Activated T-helper 1 cell treated with Interleukin-2 at 50 U/mL for 16 hours (primary cell): ENCODE measurements around the gene A3GALT2.

ENCODE experiments used
- DNase-seq: peaks from one replicate; pipeline ENCODE4 v3.0.0-alpha.2; 2020; ENCODE audit warnings: low read depth

Gene A3GALT2

DNA sequence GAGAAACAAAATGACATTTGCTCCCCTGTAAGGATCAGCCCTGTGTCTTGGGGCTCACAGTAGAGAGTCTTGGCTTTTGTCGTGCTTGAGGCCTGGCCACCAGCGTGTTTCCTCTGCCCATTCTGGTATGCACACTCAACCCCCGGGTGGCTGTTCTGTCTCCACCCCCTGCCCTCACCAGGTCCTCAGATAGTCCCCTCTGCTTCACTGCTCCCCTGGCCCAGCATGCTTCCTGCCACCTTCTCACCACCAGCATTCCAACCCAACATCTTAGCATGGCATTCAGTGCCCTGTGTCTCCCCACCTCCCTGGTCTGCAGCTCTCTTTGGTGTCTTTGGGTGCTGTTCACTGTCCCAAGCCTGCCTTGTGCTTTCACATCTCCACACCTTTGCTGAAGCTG, 48.4 kb downstream of the A3GALT2 start:
- no peak for DNase-seq

DNA sequence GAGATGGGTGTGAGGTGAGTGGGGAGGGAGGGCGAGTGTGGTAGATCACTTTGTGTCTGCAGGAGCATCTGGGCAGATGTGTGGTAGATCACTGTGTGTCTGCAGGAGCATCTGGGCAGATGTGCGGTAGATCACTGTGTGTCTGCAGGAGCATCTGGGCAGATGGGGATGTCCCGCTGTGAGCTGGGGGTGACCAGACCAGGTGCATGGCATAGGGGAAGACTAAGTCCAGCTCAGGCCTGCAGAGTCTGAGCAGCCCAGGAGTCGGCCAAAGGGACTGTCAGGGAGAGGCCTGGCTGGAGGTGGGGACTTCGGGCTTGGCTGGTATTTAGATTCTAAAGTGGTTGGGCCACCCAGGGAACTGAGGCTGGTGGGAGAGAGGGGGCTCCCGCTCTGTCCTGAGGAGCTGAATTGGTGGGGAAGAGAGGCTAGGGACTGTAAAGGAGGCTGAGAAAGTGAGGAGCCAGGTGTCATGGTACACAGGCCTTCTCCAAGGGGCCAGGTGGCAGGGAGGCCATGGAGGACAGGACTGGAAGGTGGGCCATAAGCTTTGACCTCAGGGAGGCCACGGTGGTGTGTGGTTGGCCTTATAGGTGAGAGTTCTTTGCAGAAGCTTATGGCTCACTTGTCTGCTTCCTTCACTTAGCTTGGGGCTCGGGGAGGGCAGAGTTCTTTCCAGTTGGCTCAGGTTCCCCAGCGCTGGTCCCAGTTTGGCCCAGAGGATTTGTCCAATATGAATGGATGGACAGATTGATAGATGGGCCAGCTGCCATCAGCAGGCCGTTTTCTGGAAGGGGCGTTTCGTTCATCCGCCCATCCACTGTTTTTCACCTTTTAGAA, 49.0 kb downstream of the A3GALT2 start:
- DNase-seq = no peak

DNA sequence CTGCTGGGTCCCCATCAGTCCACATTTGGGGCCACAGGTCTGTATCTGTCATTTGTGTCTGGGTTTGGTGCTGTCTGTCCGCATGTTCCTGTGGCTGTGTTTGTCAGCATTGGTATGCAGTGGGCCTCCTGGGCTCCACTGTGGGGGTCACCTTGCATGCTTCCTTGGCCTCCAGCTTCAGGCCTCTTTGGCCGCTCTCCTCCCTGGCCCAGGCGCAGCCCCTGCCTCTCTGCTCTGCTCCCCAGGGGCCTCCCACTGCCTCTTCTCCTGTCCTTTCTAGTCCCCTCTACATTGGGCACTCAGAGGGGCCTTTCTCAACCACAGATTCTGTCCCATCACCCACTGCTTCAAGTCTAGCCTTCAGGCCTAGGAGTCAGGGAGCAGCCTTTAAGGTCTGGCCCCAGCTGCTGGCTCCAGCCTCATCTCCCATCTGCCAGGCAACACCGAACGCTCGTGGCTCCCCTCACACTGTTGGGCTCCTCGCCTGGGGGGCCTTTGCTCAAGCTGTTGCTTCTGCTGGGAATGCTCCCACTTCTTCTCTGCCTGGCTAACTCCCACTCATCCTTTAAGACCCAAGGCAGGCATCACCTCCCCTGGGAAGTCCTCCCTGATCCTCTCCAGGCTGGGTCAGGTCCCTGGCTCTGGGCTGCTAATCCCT, 50.0 kb downstream of the A3GALT2 start:
- no peak for DNase-seq

DNA sequence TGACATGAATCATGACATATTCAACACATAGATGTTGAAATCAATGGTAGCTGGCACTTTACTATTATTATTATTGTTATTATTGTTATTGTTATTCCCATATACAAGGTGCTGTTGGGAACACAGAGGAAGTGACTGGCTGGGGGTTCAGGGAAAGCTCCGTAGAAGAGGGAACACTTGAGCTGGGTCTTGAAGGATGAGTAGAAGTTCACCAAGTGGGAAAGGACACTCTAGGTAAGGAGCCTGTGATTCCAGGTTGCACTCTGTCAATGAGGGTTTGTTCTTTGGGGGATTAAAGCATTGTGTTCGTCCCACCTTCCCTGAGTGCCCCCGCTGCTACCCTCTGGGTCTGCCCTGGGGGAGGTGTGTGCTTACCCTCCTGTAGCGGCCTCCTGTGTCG, 50.5 kb downstream of the A3GALT2 start:
- DNase-seq = no peak

DNA sequence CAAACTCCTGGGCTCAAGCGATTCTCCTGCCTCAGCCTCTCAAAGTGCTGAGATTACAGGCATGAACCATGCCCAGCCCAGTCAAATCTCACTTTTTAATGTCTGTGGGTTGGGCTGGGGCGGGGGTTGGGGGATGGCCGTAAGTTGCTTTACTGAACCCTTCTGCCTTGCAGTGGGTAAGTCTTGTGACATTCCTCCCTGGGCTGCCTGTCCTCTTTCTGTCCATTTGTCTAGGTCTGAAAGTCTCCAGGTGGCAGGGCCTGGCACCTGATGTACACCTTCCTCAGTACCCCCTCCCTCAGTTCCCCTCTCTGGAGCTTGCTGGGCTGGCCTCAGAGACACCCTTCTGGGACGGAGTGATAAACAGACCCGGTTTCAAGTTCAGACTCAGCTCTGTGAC, 51.3 kb downstream of the A3GALT2 start:
- no peak for DNase-seq

DNA sequence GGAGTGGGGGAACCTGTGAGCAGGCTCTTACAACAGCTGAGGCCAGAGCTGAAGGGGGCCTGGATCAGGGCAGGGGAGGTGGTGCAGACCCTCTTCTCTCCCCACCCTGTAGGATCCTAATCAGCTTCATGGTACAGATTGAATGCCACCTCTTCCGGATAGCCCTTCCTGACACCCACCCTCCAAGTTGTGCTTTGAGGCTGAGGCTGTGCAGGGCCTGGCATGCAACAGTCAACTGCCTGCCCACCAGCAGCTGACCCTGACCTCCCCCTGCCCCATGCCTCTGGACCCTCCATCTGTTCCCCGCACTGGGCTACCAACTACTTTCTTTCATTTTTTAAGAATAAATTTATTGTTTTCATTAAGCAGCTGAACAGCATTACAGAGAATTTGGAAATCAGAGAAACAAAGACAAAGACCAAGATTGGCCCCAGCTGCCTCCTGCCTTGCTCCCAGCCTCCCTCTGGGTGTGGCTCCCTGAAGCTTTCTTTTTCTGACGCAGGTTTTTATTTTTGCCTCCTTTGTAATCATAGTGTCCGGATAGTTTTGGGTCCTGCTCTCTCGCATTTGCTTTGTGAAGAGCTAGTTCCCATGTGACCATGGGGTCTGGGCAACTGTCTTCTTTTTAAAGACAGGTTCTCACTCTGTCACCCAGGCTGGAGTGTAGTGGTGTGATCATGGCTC, 51.8 kb downstream of the A3GALT2 start:
- DNase-seq = no peak

DNA sequence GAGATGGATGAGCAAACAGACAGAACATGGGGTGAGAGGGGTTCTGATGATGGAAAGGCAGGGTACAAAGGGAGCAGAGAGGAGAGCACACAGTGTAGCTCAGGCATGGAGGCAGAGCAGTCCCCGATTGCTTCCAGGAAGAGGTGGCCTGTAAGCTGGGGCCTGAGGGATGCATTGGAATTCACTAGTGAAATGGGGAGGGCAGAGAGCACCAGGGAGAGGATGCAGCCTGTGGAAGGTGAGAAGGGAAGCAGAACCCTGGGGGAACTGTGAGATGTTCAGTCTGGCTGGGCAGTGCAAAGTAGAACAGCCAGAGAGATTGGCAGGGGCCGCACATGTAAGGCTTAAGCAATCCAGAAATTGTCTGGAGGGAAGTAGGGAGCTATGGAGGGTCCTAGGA, 52.4 kb downstream of the A3GALT2 start:
- DNase-seq = no peak

DNA sequence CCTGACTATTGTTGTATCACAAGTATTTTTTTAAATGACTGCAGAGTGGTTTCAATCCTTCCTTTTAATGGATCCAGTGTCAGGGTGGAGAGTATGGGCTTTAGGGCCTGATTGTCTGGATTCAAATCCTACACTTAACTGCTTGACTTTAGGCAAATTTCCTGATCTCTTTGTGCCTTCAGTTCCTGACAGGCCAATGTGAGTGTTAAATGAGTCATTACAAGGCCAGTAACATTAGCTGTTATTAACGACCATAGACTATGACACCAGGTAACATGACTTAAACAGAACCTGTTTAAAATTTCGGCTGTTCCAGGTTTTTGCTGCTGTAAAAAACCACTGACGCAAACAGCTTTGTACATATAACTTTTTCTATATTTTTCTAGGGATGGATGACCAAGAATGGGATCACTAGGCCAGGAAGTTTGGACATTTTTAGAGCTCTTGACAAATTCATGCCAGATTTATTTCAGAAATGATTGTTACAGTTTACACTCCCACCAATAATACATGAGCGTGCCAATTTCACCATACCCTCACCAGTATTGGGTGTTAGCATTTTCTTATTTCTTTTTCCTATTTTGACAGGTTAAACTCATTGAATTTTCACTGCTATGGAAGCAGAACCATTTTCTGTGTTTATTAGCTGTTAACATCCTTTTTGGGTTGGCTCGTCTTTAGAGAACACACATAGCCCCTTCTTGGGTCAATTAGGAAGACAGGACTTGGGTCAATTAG, 53.3 kb downstream of the A3GALT2 start:
- DNase-seq = no peak

DNA sequence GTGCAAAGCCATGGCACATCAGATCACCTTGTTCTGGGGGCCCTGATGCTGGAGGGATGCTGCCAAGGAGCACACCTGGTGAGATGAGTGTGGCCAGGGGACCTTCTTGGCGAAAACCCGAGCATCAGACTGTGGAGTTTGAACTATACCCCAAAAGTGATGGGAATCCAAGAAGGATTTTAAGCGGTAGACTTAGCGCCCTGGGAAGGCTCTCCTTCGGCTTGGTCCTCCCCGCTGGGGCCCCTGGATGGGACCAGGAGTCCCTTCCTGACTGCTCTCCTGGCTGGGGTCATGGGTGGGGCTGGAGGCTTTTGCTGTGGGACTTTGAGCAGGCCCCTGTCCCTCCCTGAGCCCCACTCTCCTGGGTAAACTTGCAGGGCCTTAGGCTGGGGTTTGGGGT, 54.1 kb downstream of the A3GALT2 start:
- DNase-seq = no peak

DNA sequence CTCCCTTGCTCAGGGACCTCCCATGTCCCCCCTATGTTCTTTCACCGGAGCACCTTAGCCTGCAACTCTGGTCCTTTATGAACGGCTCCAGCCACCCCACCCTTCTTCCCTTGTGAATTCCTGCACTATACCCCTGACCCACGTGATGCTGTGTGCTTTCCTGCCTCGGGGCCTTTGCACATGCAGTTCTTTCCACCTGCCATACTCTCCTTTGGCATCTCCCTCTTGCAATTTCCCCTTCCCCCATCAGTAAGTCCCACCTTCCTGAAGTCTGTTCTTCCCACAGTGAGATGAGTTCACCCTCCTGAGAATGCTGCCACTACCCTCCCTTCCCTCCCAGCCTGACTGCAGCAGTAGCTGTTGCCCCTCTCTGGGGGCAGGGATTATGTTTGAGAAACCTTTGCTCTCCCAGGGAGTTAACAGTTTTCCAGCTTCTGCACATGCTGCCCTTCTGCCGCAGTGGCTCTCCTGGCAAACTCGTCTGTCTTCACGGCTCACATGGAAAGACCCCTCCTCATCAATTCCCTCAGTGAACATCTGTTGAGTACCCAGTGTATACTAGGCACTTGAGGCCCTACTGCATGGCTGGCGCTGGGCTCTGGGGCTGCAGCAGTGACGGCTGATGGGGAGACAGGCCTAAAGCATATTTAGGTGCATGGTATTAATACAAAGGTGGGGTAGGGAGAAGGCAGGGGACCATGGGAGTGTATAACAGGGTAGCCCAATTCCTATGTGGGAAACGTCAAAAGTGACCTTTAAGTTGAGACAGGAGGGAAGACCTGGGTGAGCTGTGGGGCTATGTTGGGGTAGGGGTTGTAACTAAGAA, 54.9 kb downstream of the A3GALT2 start:
- DNase-seq = no peak

DNA sequence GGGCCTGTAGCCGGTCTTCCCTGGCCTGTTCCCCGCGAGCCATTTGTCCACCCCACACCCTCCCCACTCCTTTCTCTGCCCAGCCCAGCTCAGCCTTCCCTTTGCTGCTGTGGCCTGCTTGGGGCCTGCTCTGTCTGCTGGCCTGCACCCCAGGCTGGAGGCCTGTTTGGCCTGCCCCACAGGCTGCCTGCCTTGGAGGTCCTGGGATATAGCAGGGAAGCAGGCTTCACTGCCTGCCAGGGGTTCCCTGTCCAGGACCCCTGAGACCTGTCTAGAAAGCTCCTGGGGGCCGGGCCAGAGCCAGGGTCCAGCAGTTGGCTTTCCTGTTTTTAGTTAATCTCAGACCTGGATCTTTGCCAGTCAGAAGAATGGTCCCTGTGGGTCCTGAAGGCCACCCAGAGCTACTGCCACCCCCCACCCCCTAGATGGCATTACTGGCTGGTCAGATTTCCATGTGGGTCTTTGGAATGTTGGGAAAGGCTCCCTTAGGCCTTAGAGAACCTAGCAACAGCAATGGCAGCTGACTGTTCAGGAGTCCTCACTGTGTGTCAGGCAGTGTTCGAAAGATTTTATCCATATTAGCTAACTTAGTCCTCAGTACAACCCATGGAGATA, 56.9 kb downstream of the A3GALT2 start:
- DNase-seq = no peak

DNA sequence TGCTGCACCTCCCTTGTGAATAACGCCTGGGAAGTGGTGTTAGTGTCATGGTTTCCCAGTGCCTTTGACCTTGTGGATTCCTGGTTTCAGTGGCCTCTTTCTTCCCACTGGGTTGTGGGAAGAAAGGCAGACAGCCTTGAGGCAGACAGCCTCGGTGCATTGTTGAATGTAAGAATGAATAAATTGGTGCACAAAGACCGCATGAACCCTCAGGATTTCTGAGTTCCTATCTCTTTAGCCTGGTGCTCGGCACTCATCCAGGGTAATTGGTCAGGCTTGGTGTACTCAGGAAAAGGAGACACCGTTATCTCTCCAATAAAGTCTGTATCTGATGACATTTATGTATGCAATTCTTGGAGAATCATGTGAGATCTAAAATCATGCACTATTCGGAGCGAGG, 59.6 kb downstream of the A3GALT2 start:
- no peak for DNase-seq

DNA sequence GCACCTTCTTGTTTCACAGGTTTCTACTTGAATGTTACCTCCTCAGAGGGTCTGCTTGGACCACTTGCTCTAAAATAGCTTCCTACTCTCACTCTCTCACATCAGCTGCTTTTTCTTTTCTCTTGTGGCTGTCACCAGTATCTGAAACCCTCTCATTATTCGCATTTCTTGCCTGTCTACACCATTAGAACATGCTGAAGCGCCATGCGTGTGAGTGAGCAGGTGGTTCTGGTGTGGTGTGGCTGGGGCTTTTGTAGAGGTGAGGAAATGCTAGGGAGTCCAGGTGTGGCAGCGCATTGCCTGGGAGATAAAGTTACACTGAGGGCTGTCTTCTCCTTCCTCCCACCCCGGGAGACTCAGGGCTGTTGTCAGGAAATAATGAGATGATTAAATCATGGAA, 60.5 kb downstream of the A3GALT2 start:
- DNase-seq = no peak

DNA sequence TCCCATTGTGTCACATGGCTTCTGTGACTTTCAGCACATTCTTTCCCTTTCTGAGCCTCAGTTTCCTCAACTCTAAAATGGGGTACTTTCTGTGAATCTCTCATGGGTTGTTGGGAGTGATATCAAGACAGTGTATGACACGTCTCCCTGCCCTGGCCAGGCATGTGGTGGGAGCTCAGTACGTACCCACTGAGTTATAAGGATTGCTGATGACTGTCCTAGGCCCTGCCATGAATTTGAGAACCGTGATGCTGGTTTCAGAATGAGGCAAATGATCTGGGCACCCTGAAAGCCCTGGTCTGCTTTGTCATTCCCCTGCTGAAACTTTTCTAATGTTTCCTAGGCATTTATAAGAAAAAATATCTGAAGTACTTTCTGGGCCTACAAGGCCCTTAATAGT, 61.0 kb downstream of the A3GALT2 start:
- no peak for DNase-seq

DNA sequence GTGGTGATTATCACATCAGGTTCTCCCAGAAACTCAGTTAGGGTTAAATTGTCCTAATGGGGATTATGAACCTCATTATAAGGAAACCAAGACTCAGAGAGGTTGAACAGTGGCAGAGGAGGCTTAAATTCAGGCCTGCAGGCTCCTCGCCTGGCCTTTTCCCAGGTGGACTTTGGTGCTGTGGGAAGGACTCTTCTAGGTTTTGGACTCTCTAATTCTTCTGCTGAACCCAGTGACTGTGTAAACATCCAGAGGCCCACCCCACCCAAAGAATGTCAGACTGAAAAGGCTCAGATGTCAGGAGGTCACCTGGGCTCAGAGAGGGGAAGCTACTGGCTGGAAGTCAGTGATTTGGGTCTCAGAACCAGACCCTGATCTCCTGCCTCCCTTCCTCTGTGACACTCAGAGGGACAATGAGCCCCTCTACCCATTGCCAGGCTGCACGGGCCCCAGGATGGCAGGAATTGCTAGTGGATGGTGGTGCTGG, 62.1 kb downstream of the A3GALT2 start:
- DNase-seq = no peak

DNA sequence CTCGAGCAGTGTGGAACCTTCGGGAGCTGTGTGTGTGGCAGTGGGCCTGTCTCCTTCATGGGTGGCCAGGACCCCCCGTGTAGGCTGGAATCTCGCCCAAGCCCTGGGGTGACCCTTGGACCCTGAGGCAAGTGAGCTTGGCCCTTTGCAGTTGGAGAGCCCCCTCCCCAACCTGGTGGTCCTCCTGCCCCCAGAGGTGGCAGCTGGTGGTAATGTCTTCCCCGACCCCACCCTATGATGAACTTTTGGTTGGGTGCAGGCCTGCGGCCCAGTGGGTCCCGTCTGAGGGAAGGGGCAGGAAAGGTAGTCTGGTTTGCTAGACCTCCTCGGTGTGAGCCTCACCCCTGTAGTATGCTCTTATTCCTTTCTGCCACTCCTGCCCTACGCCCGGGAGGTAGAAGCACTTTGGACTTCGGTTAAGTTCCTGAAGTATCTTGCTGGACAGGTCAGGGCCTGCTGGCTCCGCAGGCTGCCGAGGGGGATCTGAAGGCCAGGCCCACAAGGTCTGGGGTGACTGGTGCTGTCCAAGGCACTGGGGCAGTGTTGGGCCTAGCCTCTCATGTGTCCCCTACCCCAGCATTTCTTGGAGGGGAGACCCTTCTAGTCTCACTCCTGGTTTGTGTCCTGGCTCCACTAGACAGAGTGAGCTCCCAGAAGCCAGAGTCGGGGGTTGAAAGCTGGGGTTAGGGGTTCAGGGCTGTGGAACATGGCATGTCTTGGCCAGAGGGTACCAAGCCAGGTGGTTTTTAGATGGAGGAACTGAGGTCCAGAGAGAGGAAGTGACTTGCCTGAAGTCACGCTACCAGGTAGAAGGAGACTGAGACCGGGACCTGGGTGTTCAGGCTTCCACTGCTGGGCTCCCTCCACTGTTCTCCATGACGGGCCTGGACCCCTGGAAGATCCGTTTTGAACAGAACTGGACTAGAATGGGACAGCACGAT, 62.9 kb downstream of the A3GALT2 start:
- no peak for DNase-seq

DNA sequence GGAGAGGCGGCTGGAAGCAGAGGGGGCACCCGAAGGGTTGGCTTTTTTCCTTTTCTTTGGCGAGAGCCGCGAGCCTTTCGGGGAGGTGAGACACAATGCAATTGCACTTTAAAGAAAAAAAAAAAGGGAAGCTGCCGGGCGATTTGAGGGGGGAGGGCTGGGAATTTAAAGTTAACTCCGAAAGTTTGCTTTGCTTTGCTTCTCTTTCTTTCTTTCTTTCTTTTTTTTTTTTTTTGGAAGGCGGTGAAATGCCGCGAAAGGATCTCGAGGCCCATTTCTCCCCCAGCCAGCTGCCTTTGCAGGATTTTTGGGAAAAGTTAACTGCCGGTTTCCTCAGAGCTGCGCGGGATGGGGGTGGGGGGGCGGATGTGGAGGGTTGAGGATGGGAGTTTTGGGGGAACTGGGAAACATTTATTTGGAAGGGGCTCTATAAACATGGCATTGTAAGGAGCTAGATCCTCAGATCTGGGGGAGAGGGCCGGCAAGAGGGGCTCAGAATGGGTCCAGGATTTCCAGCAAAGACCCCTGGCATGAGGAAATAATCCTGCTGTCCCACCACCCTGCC, 63.6 kb downstream of the A3GALT2 start:
- no peak for DNase-seq
